IPS-20b (cell line): ENCODE results near the gene EPC1.
"Not testable (repeated sequence)": the region's sequence is repeated elsewhere in the genome, so short reads cannot be mapped to it uniquely, and the experiment has no call there.

Experiments
- H3K27ac ChIP-seq: one replicate; pipeline ENCODE4 v1.5.1; 2013; ENCODE audit warnings: low read length
- H3K27me3 ChIP-seq: 2 replicates; pipeline ENCODE4 v1.6.1; 2013; ENCODE audit warnings: mild to moderate bottlenecking, low read length, inconsistent platforms; ENCODE audit not compliant: insufficient read depth
- H3K36me3 ChIP-seq: 2 replicates; pipeline ENCODE4 v1.6.1; 2013; ENCODE audit warnings: low read depth, mild to moderate bottlenecking, inconsistent platforms, low read length, moderate library complexity; ENCODE audit not compliant: insufficient read depth
- H3K4me1 ChIP-seq: 2 replicates; pipeline ENCODE4 v1.6.1; 2013; ENCODE audit warnings: mild to moderate bottlenecking, control low read depth, inconsistent platforms, low read length, moderate library complexity; ENCODE audit not compliant: insufficient read depth
- H3K4me3 ChIP-seq: 2 replicates; pipeline ENCODE4 v1.5.1; 2013; ENCODE audit warnings: mild to moderate bottlenecking, low read length, inconsistent platforms
- H3K9ac ChIP-seq: 2 replicates; pipeline ENCODE4 v1.6.1; 2013; ENCODE audit warnings: low read depth, mild to moderate bottlenecking, inconsistent platforms, low read length, moderate library complexity
- H3K9me3 ChIP-seq: 2 replicates; pipeline ENCODE4 v1.6.1; 2013; ENCODE audit warnings: mild to moderate bottlenecking, low read depth, low read length, inconsistent platforms; ENCODE audit not compliant: insufficient read depth

The EPC1 gene

GRCh38 chr10:32244421-32245207, 102.3 kb downstream of the EPC1 start:
- no peaks in the 10 kb centered on the region for H3K36me3 ChIP-seq
- H3K27ac ChIP-seq, result no peak overlapping the region
- no peak overlapping the region for H3K9ac ChIP-seq

GRCh38 chr10:32244011-32244410, 102.9 kb downstream of the EPC1 start:
- H3K9ac ChIP-seq, result no peak overlapping the region
- no peaks in the 10 kb centered on the region for H3K27me3 ChIP-seq
- H3K4me1 ChIP-seq, result no peaks in the 10 kb centered on the region
- no peaks in the 10 kb centered on the region for H3K9me3 ChIP-seq
- no peaks in the 10 kb centered on the region for H3K36me3 ChIP-seq
- H3K27ac ChIP-seq, result no peak overlapping the region
- H3K4me3 ChIP-seq, result no peak overlapping the region

More at GRCh38 chr10:32244421-32245207, 102.3 kb downstream of the EPC1 start:
- Histone ChIP-seq H3K4me3 (no peak overlapping the region), H3K9me3 (no peaks in the 10 kb centered on the region), H3K27me3 (no peaks in the 10 kb centered on the region), H3K4me1 (no peaks in the 10 kb centered on the region)

- H3K27ac ChIP-seq, result no peak overlapping the region
- H3K36me3 ChIP-seq, result no peaks in the 10 kb centered on the region
- no peak overlapping the region for H3K9ac ChIP-seq
- no peaks in the 10 kb centered on the region for H3K27me3 ChIP-seq
- no peaks in the 10 kb centered on the region for H3K9me3 ChIP-seq
- no peak overlapping the region for H3K4me3 ChIP-seq
- H3K4me1 ChIP-seq, result no peaks in the 10 kb centered on the region
Observed at GRCh38 chr10:32241946-32242345, 105.0 kb downstream of the EPC1 start.

GRCh38 chr10:32240471-32240870, 106.5 kb downstream of the EPC1 start:
- Histone ChIP-seq H3K9ac (no peak overlapping the region), H3K4me1 (no peaks in the 10 kb centered on the region), H3K27ac (no peak overlapping the region), H3K9me3 (no peaks in the 10 kb centered on the region), H3K36me3 (no peaks in the 10 kb centered on the region), H3K4me3 (no peak overlapping the region), H3K27me3 (no peaks in the 10 kb centered on the region)

GRCh38 chr10:32239769-32240168, 107.2 kb downstream of the EPC1 start:
- H3K36me3 ChIP-seq, result no peaks in the 10 kb centered on the region

GRCh38 chr10:32237644-32238345, 109.2 kb downstream of the EPC1 start:
- peaks cover 12% of the 10 kb centered on the region; the same call in 1 of the 2 replicates for H3K9me3 ChIP-seq
- no peaks in the 10 kb centered on the region for H3K4me1 ChIP-seq
- no peak overlapping the region for H3K27ac ChIP-seq
- no peaks in the 10 kb centered on the region for H3K36me3 ChIP-seq
- no peak overlapping the region for H3K4me3 ChIP-seq
- H3K9ac ChIP-seq, result no peak overlapping the region
- no peaks in the 10 kb centered on the region for H3K27me3 ChIP-seq

More at GRCh38 chr10:32239769-32240168, 107.2 kb downstream of the EPC1 start:
- Histone ChIP-seq H3K4me3 (no peak overlapping the region), H3K27ac (no peak overlapping the region), H3K9me3 (peaks cover 3% of the 10 kb centered on the region; the same call in 1 of the 2 replicates), H3K27me3 (no peaks in the 10 kb centered on the region), H3K4me1 (no peaks in the 10 kb centered on the region), H3K9ac (no peak overlapping the region)

GRCh38 chr10:32234471-32234870, 112.5 kb downstream of the EPC1 start:
- peaks cover 5% of the 10 kb centered on the region for H3K4me1 ChIP-seq
- H3K4me3 ChIP-seq, result no peak overlapping the region

GRCh38 chr10:32233375-32233774, 113.6 kb downstream of the EPC1 start:
- H3K9me3 ChIP-seq, result peaks cover 12% of the 10 kb centered on the region; the same call in 1 of the 2 replicates
- H3K27ac ChIP-seq, H3K4me3 ChIP-seq, H3K9ac ChIP-seq, H3K27me3 ChIP-seq, H3K36me3 ChIP-seq, H3K4me1 ChIP-seq: not testable (repeated sequence)

More at GRCh38 chr10:32234471-32234870, 112.5 kb downstream of the EPC1 start:
- Histone ChIP-seq H3K9ac (no peak overlapping the region), H3K27ac (no peak overlapping the region), H3K36me3 (no peaks in the 10 kb centered on the region), H3K27me3 (no peaks in the 10 kb centered on the region), H3K9me3 (peaks cover 12% of the 10 kb centered on the region; the same call in 1 of the 2 replicates)

- peak overlapping the region; percentile 10; the same call in 1 of the 2 replicates for H3K9ac ChIP-seq
- H3K36me3 ChIP-seq, result no peaks in the 10 kb centered on the region
- H3K27ac ChIP-seq, result no peak overlapping the region
- peaks cover 12% of the 10 kb centered on the region; the same call in 1 of the 2 replicates for H3K9me3 ChIP-seq
- H3K4me1 ChIP-seq, result peaks cover 5% of the 10 kb centered on the region
- H3K4me3 ChIP-seq, result no peak overlapping the region
- H3K27me3 ChIP-seq, result no peaks in the 10 kb centered on the region
Observed at GRCh38 chr10:32232378-32232777, 114.6 kb downstream of the EPC1 start.

GRCh38 chr10:32229788-32230187, 117.2 kb downstream of the EPC1 start:
- H3K9ac ChIP-seq, H3K4me3 ChIP-seq, H3K36me3 ChIP-seq, H3K27me3 ChIP-seq, H3K4me1 ChIP-seq, H3K9me3 ChIP-seq, H3K27ac ChIP-seq: not testable (repeated sequence)

GRCh38 chr10:32229170-32229569, 117.8 kb downstream of the EPC1 start:
- Histone ChIP-seq H3K9me3 (peaks cover 3% of the 10 kb centered on the region; the same call in 1 of the 2 replicates), H3K27ac (no peak overlapping the region), H3K36me3 (no peaks in the 10 kb centered on the region), H3K4me3 (no peak overlapping the region), H3K4me1 (peaks cover 5% of the 10 kb centered on the region), H3K27me3 (no peaks in the 10 kb centered on the region), H3K9ac (no peak overlapping the region)

- no peaks in the 10 kb centered on the region for H3K27me3 ChIP-seq
- no peak overlapping the region for H3K27ac ChIP-seq
- H3K9ac ChIP-seq, result no peak overlapping the region
- peaks cover 5% of the 10 kb centered on the region for H3K4me1 ChIP-seq
- H3K36me3 ChIP-seq, result no peaks in the 10 kb centered on the region
- no peak overlapping the region for H3K4me3 ChIP-seq
- H3K9me3 ChIP-seq, result peaks cover 7% of the 10 kb centered on the region; the same call in 1 of the 2 replicates
Observed at GRCh38 chr10:32227802-32228201, 119.2 kb downstream of the EPC1 start.
